ENCODE data around the gene HSD11B2. TPM values are rescaled to one million over a fixed set of nuclear protein-coding genes. Genes with fewer than 3 reads are reported as not detected.

HSD11B2 gene
- total RNA-seq, 2 donors from 2014 or later = 1.3 to 2.7 TPM

Other genes starting within 250 kb of the HSD11B2 start
- gene MATCAP1, start 247.2 kb upstream of the HSD11B2 start, total RNA-seq = 10 to 100 TPM; 26.3 to 63.5 TPM
- under 1 TPM in 1 of 2 donors, not detected in 1; 0.36 TPM for gene EXOC3L1, start 241.0 kb upstream of the HSD11B2 start, total RNA-seq
- 100 to 1,000 TPM in 1 of 2 donors, 10 to 100 TPM in 1; 71.7 to 104 TPM for gene E2F4, start 239.0 kb upstream of the HSD11B2 start, total RNA-seq
- gene ELMO3, start 232.0 kb upstream of the HSD11B2 start, total RNA-seq = 1 to 10 TPM; 4.0 to 7.0 TPM
- 10 to 100 TPM; 28.4 to 35.4 TPM for gene TMEM208, start 204.0 kb upstream of the HSD11B2 start, total RNA-seq
- gene FHOD1, start 183.6 kb upstream of the HSD11B2 start, total RNA-seq = 100 to 1,000 TPM; 104 to 133 TPM
- 10 to 100 TPM in 1 of 2 donors, 1 to 10 TPM in 1; 8.3 to 13.6 TPM for gene SLC9A5, start 182.1 kb upstream of the HSD11B2 start, total RNA-seq
- gene PLEKHG4, start 151.6 kb upstream of the HSD11B2 start, total RNA-seq = 10 to 100 TPM in 1 of 2 donors, 1 to 10 TPM in 1; 9.5 to 23.2 TPM
- 1 to 10 TPM in 1 of 2 donors, under 1 TPM in 1; 0.71 to 6.1 TPM for gene KCTD19, start 104.4 kb upstream of the HSD11B2 start, total RNA-seq
- gene LRRC36, start 104.3 kb upstream of the HSD11B2 start, total RNA-seq = 1 to 10 TPM in 1 of 2 donors, under 1 TPM in 1; 0.57 to 1.9 TPM
- not detected for gene TPPP3, start 37.6 kb upstream of the HSD11B2 start, total RNA-seq
- 1 to 10 TPM in 1 of 2 donors, under 1 TPM in 1; 0.23 to 2.4 TPM for gene ZDHHC1, start 14.6 kb upstream of the HSD11B2 start, total RNA-seq
- gene ATP6V0D1, start 50.0 kb downstream of the HSD11B2 start, total RNA-seq = 10 to 100 TPM; 20.4 to 22.5 TPM
- gene AGRP, start 52.4 kb downstream of the HSD11B2 start, total RNA-seq = under 1 TPM in 1 of 2 donors, not detected in 1; 0.64 TPM
- 10 to 100 TPM; 34.1 to 41.4 TPM for gene RIPOR1, start 97.7 kb downstream of the HSD11B2 start, total RNA-seq
- gene CTCF, start 131.4 kb downstream of the HSD11B2 start, total RNA-seq = 10 to 100 TPM; 51.5 to 62.1 TPM
- 100 to 1,000 TPM; 133 to 180 TPM for gene CARMIL2, start 214.0 kb downstream of the HSD11B2 start, total RNA-seq
- gene ACD, start 229.1 kb downstream of the HSD11B2 start, total RNA-seq = 10 to 100 TPM; 54.0 to 58.0 TPM
- 10 to 100 TPM; 10.8 to 17.6 TPM for gene PARD6A, start 229.8 kb downstream of the HSD11B2 start, total RNA-seq
- gene ENKD1, start 235.6 kb downstream of the HSD11B2 start, total RNA-seq = 10 to 100 TPM in 1 of 2 donors, 1 to 10 TPM in 1; 2.4 to 11.0 TPM
- gene C16orf86, start 235.7 kb downstream of the HSD11B2 start, total RNA-seq = 1 to 10 TPM; 2.0 to 2.1 TPM

Data from activated naive CD4-positive, alpha-beta T cell treated with anti-CD3 and anti-CD28 coated beads, Interleukin-2, amount 50 U/mL, for 72 hours (primary cell).